OCI-LY1 (cell line): ENCODE results near the gene PLAAT4.
A peak's percentile ranks its signal among the peaks of the same experiment; 100 is the strongest.

ENCODE experiments used
- H2AFZ ChIP-seq: fragments of 200-600 bp; sonication (generic), shearing (Covaris generic); 2 replicates; pipeline ENCODE4 v1.6.0; 2014; ENCODE audit warnings: antibody characterized with exemption, mild to moderate bottlenecking, low read length
- H3F3A ChIP-seq: fragments of 200-600 bp; sonication (generic), shearing (Covaris generic); 2 replicates; pipeline ENCODE4 v1.6.0; 2014; ENCODE audit warnings: mild to moderate bottlenecking, antibody characterized with exemption, low read length, moderate library complexity; ENCODE audit not compliant: insufficient read depth
- H3K27ac ChIP-seq: fragments of 200-600 bp; sonication (generic); 2 replicates; pipeline ENCODE4 v1.5.1; 2014; ENCODE audit warnings: low read length, mixed run types, mild to moderate bottlenecking, low read depth; ENCODE audit not compliant: poor library complexity, severe bottlenecking
- H3K27me3 ChIP-seq: fragments of 200-600 bp; sonication (generic); 2 replicates; pipeline ENCODE4 v1.6.0; 2014; ENCODE audit warnings: antibody characterized with exemption, mild to moderate bottlenecking, low read length, moderate library complexity; ENCODE audit not compliant: insufficient read depth
- H3K36me3 ChIP-seq: fragments of 200-600 bp; sonication (generic); 2 replicates; pipeline ENCODE4 v1.6.1; 2014; ENCODE audit warnings: mild to moderate bottlenecking, antibody characterized with exemption, low read length, moderate library complexity, mixed read lengths; ENCODE audit not compliant: insufficient read depth
- H3K4me1 ChIP-seq: fragments of 200-600 bp; sonication (generic); 2 replicates; pipeline ENCODE4 v1.5.1; 2014; ENCODE audit warnings: mild to moderate bottlenecking, low read length, moderate library complexity; ENCODE audit not compliant: insufficient read depth, severe bottlenecking
- H3K4me2 ChIP-seq: fragments of 200-600 bp; sonication (generic), shearing (Covaris generic); 2 replicates; pipeline ENCODE4 v1.6.1; 2014; ENCODE audit warnings: low read length
- H3K4me3 ChIP-seq: fragments of 200-600 bp; sonication (generic); 2 replicates; pipeline ENCODE4 v1.5.1; 2014; ENCODE audit warnings: low read length, low read depth, mild to moderate bottlenecking, mixed read lengths; ENCODE audit not compliant: poor library complexity, severe bottlenecking
- H3K79me2 ChIP-seq: fragments of 200-600 bp; shearing (Covaris generic); 2 replicates; pipeline ENCODE4 v1.6.1; 2016; ENCODE audit warnings: mixed run types, low read length, mixed read lengths; ENCODE audit not compliant: insufficient read depth
- H3K9ac ChIP-seq: fragments of 200-600 bp; sonication (generic), shearing (Covaris generic); 2 replicates; pipeline ENCODE4 v1.6.1; 2014; ENCODE audit warnings: mild to moderate bottlenecking, low read length, mixed read lengths
- H3K9me2 ChIP-seq: fragments of 200-600 bp; sonication (generic), shearing (Covaris generic); 2 replicates; pipeline ENCODE4 v1.6.1; 2014; ENCODE audit warnings: low read depth, mild to moderate bottlenecking, low read length, mixed read lengths
- H3K9me3 ChIP-seq: fragments of 200-600 bp; shearing (Covaris generic); 2 replicates; pipeline ENCODE4 v1.6.1; 2014; ENCODE audit warnings: low read length, mixed read lengths
- H4K20me1 ChIP-seq: fragments of 200-600 bp; sonication (generic), shearing (Covaris generic); 2 replicates; pipeline ENCODE4 v1.6.0; 2016; ENCODE audit warnings: mild to moderate bottlenecking, low read length; ENCODE audit not compliant: insufficient read depth
- CTCF ChIP-seq: fragments of 200-600 bp; sonication (generic), shearing (Covaris generic); IDR thresholded peaks from 2 replicates; pipeline ENCODE4 v1.5.1; 2017; ENCODE audit warnings: mild to moderate bottlenecking, antibody characterized with exemption, low read length, moderate library complexity, mixed read lengths
- EZH2 ChIP-seq: fragments of 200-600 bp; sonication (generic), shearing (Covaris generic); IDR thresholded peaks from 2 replicates; pipeline ENCODE4 v1.8.0; 2017; ENCODE audit warnings: borderline replicate concordance, mixed run types, mild to moderate bottlenecking, antibody characterized with exemption, low read length, moderate library complexity, mixed read lengths

Gene PLAAT4

GRCh38 chr11:63551889-63552266 is 15.3 kb downstream of the PLAAT4 start:
- H3K4me1 ChIP-seq, result peaks cover 21% of the 10 kb centered on the region
- H3K36me3 ChIP-seq, result no peaks in the 10 kb centered on the region
- H3F3A ChIP-seq, result no peaks in the 10 kb centered on the region
- H3K9ac ChIP-seq, result no peak overlapping the region
- H2AFZ ChIP-seq, result no peak overlapping the region
- H3K9me3 ChIP-seq, result no peaks in the 10 kb centered on the region
- H3K4me2 ChIP-seq, result no peak overlapping the region
- no peaks in the 10 kb centered on the region for H3K9me2 ChIP-seq
- H3K27me3 ChIP-seq, result no peaks in the 10 kb centered on the region
- H4K20me1 ChIP-seq, result no peaks in the 10 kb centered on the region
- TF ChIP-seq EZH2 (no peak), CTCF (no peak)
- no peaks in the 10 kb centered on the region for H3K79me2 ChIP-seq
- no peak overlapping the region for H3K27ac ChIP-seq
- no peak overlapping the region for H3K4me3 ChIP-seq

- no peaks in the 10 kb centered on the region for H4K20me1 ChIP-seq
- H3F3A ChIP-seq, result no peaks in the 10 kb centered on the region
- no peak overlapping the region for H2AFZ ChIP-seq
- H3K4me1 ChIP-seq, result peaks cover 25% of the 10 kb centered on the region
- TF ChIP-seq CTCF (no peak), EZH2 (no peak)
- H3K79me2 ChIP-seq, result no peaks in the 10 kb centered on the region
- no peak overlapping the region for H3K27ac ChIP-seq
- no peak overlapping the region for H3K4me2 ChIP-seq
- no peaks in the 10 kb centered on the region for H3K27me3 ChIP-seq
- no peak overlapping the region for H3K4me3 ChIP-seq
- no peaks in the 10 kb centered on the region for H3K9me3 ChIP-seq
- H3K36me3 ChIP-seq, result no peaks in the 10 kb centered on the region
- no peak overlapping the region for H3K9ac ChIP-seq
- H3K9me2 ChIP-seq, result no peaks in the 10 kb centered on the region
Observed at GRCh38 chr11:63552921-63553320, 16.3 kb downstream of the PLAAT4 start.

GRCh38 chr11:63553759-63554158 is 17.2 kb downstream of the PLAAT4 start:
- Histone ChIP-seq H3K27me3 (no peaks in the 10 kb centered on the region), H3K27ac (peak overlapping the region; percentile 15), H3F3A (no peaks in the 10 kb centered on the region), H3K9me2 (no peaks in the 10 kb centered on the region), H3K9me3 (no peaks in the 10 kb centered on the region), H3K9ac (no peak overlapping the region; the same call in 1 of the 2 replicates), H3K36me3 (no peaks in the 10 kb centered on the region), H3K4me1 (peaks cover 25% of the 10 kb centered on the region), H2AFZ (peak overlapping the region; percentile 21; the same call in 1 of the 2 replicates), H3K79me2 (no peaks in the 10 kb centered on the region), H3K4me3 (no peak overlapping the region), H3K4me2 (peak overlapping the region; percentile 37; the same call in 1 of the 2 replicates), H4K20me1 (no peaks in the 10 kb centered on the region)
- TF ChIP-seq CTCF (no peak), EZH2 (no peak)
